Left lung (tissue), 10 donors: ENCODE results near the gene SPG7. TPM values are rescaled to one million over a fixed set of nuclear protein-coding genes. Genes with fewer than 3 reads are reported as not detected.

ENCODE experiments used
- ATAC-seq: fragments of 200-7000 bp; cut with Tn5 transposase; one replicate; pipeline ENCODE4 v1.9.1; 2020; ENCODE audit warnings: moderate library complexity
- DNase-seq, 4 donors: peaks; one replicate each; pipeline ENCODE4 v3.0.0-alpha.2; 2013 to 2020
- H3K27ac ChIP-seq, 2 donors: fragments of 200-600 bp; sonication (generic) in 1 of 2; one replicate each; pipeline versions ENCODE4 v1.5.0 to v1.8.0; 2020 to 2021
- H3K27me3 ChIP-seq, 2 donors: fragments of 200-600 bp; sonication (generic) in 1 of 2; one replicate each; pipeline versions ENCODE4 v1.5.0 to v1.8.0; 2020 to 2021
- H3K36me3 ChIP-seq, 2 donors: fragments of 200-600 bp; sonication (generic) in 1 of 2; one replicate each; pipeline versions ENCODE4 v1.5.0 to v1.8.0; 2020 to 2021
- H3K4me1 ChIP-seq, 2 donors: fragments of 200-600 bp; one replicate each; pipeline ENCODE4 v1.8.0; 2021
- H3K4me3 ChIP-seq, 2 donors: fragments of 200-600 bp; sonication (generic) in 1 of 2; one replicate each; pipeline versions ENCODE4 v1.5.0 to v1.8.0; 2020 to 2021; ENCODE audit warnings: mild to moderate bottlenecking in 1 of 2
- H3K9me3 ChIP-seq, 2 donors: fragments of 200-600 bp; sonication (generic) in 1 of 2; one replicate each; pipeline versions ENCODE4 v1.5.0 to v1.8.0; 2020 to 2021
- intact Hi-C, 2 donors: fragments of 100-400 bp; cut with DNase I; formaldehyde crosslinking; loops; one replicate each; pipeline versions ENCODE4 v1.11.2 to v1.14.2; 2022
- polyA plus RNA-seq, 6 donors: library from polyadenylated mRNA; unstranded; fragments of 120-200 nt; gene quantifications; one replicate each; pipeline ENCODE4 v1.2.1, GENCODE V29; 2013; ENCODE audit not compliant: insufficient read length in 6 of 6
- total RNA-seq, 2 donors: library from RNA; stranded (reverse); fragmentation: NEBNext Ultra II Directional; extraction: Animal tissue kit (Norgen Biotek cat#: 25700); gene quantifications; one replicate each; pipeline ENCODE4 v1.2.1, GENCODE V29; 2021
- TF ChIP-seq, protein P1 (sequence below), 2 donors: fragments of 200-600 bp; sonication (generic) in 1 of 2; IDR thresholded peaks; one replicate each; pipeline versions ENCODE4 v1.5.0 to v1.8.0; 2021; ENCODE audit warnings: antibody characterized with exemption in 2 of 2
- donor health status: DM: no; HTN: yes; CAD: no.
- donor health status: DM: no; HTN: no; CAD: no.

Gene SPG7
- total and polyA plus RNA-seq, 8 donors, result 79.3 to 148 (median 121) TPM

DNA sequence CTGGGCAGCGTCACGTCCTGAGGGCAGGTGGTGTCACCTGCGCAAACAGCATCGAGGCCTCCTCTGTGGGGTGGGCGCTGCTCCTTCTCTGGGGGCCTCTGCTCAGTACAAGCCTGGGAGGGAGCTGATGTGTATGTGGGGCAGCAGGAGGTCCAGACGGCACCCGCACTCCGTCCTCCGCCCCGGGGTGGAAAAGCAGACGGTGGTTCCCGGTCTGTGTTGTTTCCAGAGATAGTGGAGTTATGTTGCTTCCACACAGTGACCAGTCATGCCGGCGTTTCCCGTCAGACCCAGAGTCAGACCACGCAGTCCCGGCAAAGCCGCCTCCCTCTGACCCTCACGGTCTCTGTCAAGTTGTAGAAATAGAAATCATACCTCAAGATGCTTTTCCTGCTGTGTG, 38.6 kb downstream of the SPG7 start:
- intact Hi-C loops, result no loop called here
- TF ChIP-seq, protein P1, sequence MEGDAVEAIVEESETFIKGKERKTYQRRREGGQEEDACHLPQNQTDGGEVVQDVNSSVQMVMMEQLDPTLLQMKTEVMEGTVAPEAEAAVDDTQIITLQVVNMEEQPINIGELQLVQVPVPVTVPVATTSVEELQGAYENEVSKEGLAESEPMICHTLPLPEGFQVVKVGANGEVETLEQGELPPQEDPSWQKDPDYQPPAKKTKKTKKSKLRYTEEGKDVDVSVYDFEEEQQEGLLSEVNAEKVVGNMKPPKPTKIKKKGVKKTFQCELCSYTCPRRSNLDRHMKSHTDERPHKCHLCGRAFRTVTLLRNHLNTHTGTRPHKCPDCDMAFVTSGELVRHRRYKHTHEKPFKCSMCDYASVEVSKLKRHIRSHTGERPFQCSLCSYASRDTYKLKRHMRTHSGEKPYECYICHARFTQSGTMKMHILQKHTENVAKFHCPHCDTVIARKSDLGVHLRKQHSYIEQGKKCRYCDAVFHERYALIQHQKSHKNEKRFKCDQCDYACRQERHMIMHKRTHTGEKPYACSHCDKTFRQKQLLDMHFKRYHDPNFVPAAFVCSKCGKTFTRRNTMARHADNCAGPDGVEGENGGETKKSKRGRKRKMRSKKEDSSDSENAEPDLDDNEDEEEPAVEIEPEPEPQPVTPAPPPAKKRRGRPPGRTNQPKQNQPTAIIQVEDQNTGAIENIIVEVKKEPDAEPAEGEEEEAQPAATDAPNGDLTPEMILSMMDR (IDR thresholded peaks at IDR 0.05), result no peak

DNA sequence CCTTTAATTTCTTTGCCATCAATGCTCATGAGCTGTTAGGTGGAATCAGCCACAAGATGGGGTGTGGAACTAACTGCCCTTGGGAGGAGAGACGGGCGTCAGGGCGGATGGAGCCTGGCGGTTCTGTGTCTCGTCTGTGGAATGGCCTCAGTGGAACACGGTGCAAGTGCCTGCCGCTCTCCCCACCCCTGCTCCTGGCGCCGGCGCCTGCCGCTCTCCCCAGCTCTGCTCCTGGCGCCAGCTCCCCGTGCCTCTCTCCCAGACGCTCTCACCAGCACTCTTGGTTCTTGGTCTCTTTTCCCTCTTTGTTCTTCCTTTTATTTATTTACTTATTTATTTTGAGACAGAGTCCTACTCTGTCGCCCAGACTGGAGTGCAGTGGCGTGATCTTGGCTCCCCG, 39.1 kb downstream of the SPG7 start:
- intact Hi-C loops, result no loop called here
- Histone ChIP-seq H3K27me3 (no peaks in the 10 kb centered on the region), H3K9me3 (no peaks in the 10 kb centered on the region), H3K4me1 (no peaks in the 10 kb centered on the region), H3K27ac (no peak overlapping the region), H3K36me3 (peaks cover 0 to 85% of the 10 kb centered on the region in 2 donors), H3K4me3 (no peak overlapping the region)
- TF ChIP-seq, protein P1 (IDR thresholded peaks at IDR 0.05), result no peak
- ATAC-seq, result no peak
- DNase-seq, result no peak

More for the DNA sequence above, 38.6 kb downstream of the SPG7 start:
- ATAC-seq (no peak), DNase-seq (no peak)
- H3K27me3 ChIP-seq, result no peaks in the 10 kb centered on the region
- no peak overlapping the region for H3K27ac ChIP-seq
- no peaks in the 10 kb centered on the region for H3K9me3 ChIP-seq
- H3K4me1 ChIP-seq, result no peaks in the 10 kb centered on the region
- no peak overlapping the region for H3K4me3 ChIP-seq
- H3K36me3 ChIP-seq, result peaks cover 0 to 85% of the 10 kb centered on the region in 2 donors

DNA sequence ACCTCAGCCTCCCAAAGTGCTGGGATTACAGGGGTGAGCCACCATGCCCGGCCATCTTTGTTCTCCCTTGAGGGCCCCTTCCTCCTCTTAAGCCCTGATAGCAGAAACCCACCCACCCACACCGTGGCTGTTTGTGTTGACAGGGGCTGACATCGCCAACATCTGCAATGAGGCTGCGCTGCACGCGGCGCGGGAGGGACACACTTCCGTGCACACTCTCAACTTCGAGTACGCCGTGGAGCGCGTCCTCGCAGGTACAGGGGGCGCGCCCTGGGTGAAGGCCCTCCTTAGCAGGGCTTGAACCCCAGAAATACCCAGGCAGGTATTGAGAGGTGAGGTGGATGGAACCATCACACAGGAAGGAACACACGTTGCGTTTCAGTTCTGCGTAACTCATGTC, 39.7 kb downstream of the SPG7 start:
- H3K4me1 ChIP-seq, result no peaks in the 10 kb centered on the region
- H3K36me3 ChIP-seq, result peaks cover 0 to 88% of the 10 kb centered on the region in 2 donors
- TF ChIP-seq, protein P1 (IDR thresholded peaks at IDR 0.05), result no peak
- H3K9me3 ChIP-seq, result no peaks in the 10 kb centered on the region
- ATAC-seq, result no peak
- H3K4me3 ChIP-seq, result no peak overlapping the region
- intact Hi-C loops, result no loop called here
- H3K27me3 ChIP-seq, result no peaks in the 10 kb centered on the region
- DNase-seq, result no peak
- no peak overlapping the region for H3K27ac ChIP-seq

GRCh38 chr16:89548344-89549006, 40.3 kb downstream of the SPG7 start:
- no peak for DNase-seq

GRCh38 chr16:89549007-89549700, 41.0 kb downstream of the SPG7 start:
- TF ChIP-seq, protein P1 (IDR thresholded peaks at IDR 0.05), result no peak

More at GRCh38 chr16:89548344-89549006, 40.3 kb downstream of the SPG7 start:
- Histone ChIP-seq H3K9me3 (no peaks in the 10 kb centered on the region), H3K27ac (no peak overlapping the region), H3K27me3 (no peaks in the 10 kb centered on the region), H3K4me1 (no peaks in the 10 kb centered on the region), H3K36me3 (peaks cover 0 to 94% of the 10 kb centered on the region in 2 donors), H3K4me3 (no peak overlapping the region)
- no peak for ATAC-seq
- TF ChIP-seq, protein P1 (IDR thresholded peaks at IDR 0.05), result no peak
- intact Hi-C loops, result no loop called here

More at GRCh38 chr16:89549007-89549700, 41.0 kb downstream of the SPG7 start:
- H3K9me3 ChIP-seq, result no peaks in the 10 kb centered on the region
- no peaks in the 10 kb centered on the region for H3K4me1 ChIP-seq
- peaks cover 0 to 99% of the 10 kb centered on the region in 2 donors for H3K36me3 ChIP-seq
- H3K4me3 ChIP-seq, result no peak overlapping the region
- DNase-seq (no peak), ATAC-seq (no peak)
- H3K27ac ChIP-seq, result no peak overlapping the region
- no peaks in the 10 kb centered on the region for H3K27me3 ChIP-seq
- intact Hi-C loops, result no loop called here
